GM19025 (cell line): ENCODE data around the gene GFOD1.
"Not testable (repeated sequence)": the region's sequence is repeated elsewhere in the genome, so short reads cannot be mapped to it uniquely, and the experiment has no call there.

Experiments used
- ATAC-seq: cut with Tn5 transposase; IDR thresholded peaks from one replicate; pipeline ENCODE4 v1.9.1; 2021; ENCODE audit warnings: mild to moderate bottlenecking, low read depth, moderate library complexity; ENCODE audit not compliant: unreplicated experiment

The GFOD1 gene

DNA sequence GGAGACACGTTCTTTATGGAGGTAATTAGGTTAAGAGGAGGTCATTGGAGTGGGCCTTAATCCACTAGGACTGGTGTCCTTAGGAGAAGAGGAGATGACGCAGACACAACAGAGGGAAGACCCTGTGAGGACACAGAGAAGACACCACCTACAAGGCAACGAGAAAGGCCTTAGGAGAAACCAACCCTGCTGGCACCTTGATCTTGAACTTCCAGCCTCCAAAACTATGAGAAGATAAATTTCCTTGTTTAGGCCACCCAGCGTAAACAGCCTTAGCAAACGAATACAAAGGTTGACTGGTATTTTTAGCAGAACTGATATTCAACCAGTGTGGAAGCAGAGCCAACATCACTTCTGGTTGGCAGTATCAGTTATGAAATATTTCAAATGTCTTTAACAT, 75.2 kb downstream of the GFOD1 start:
- ATAC-seq, result no peak

DNA sequence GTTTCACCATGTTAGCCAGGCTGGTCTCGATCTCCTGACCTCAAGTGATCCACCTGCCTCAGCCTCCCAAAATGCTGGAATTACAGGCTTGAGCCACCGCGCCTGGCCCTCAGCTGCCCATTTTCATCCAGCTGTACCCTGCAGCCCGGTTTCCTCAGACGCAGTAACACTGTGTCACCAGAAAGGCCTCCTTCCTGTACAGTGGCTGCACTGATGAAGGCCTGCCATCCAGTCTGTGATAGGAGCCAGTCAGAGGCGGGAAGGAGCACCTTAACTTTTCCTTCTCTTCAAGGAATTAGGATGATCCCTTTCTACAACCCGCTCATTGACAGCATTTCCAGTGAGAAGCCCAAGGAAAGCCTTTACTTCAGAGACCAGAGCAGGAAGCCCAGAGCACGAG, 75.9 kb downstream of the GFOD1 start:
- ATAC-seq, result no peak

DNA sequence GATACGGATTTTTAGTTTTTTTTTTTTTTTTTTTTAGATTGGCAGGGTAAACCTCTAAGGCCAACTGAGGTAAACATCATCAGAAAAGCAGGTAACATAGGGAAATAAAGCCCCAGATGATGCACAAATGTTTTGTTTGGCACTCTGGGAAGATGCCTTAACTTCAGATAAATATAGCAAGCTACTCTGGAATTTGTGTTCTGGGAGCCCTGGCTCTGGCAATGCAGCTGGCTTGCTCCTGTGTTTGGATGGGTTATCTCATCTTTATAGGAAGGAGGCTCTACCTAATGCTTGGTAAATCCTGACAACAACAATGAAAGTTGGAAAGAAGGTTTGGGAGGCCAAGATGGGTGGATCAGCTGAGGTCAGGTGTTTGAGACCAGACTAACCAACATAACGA, 77.4 kb downstream of the GFOD1 start:
- no peak for ATAC-seq

DNA sequence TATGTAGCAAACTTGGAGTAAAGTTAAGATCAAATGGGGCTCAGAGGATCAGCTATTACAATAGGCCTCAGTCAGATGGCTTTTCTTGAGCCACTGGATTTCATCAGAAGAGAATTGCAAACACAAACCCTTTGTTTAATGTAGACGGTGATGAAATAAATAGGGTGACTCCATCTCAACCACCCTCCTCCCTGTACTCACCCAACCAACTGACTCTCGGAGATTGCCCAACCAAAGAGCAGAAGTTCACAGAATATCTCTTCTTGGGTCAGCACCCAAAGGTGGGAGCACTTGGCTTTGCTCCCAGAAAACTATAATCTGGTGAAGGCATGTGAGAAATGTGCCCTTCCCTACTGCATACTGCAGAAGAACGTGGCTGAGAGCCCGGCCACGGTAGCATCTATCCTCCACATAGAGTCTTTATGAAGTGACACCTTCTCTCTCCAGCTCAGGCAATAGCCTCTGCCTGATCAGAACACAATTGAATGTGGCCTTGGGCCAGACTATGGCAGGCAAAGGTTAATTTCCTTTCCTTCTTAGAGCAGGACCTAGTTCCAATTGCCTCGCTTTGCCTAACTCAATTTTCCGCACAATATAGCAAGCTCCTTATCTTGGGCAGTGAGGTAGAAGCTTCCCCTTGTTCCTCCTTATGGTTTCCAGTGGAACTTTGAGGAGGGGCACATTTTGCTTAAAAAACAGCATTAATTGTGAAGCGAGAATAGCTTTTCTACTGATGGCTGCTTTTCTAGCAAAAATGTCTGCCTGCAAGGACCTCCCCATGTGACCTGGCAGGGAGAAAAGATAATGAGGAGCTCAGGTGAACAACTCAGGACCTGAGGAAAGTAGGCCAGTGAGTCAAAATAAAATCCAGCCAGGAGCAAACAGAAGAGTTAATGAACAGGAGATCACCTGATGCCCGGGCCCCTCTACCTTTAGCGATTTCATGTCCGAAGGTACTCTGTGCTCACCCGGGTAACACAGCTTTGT, 79.4 kb downstream of the GFOD1 start:
- no peak for ATAC-seq

- ATAC-seq, result no peak
Measured at GRCh38 chr6:13407368-13407708, 80.1 kb downstream of the GFOD1 start.

DNA sequence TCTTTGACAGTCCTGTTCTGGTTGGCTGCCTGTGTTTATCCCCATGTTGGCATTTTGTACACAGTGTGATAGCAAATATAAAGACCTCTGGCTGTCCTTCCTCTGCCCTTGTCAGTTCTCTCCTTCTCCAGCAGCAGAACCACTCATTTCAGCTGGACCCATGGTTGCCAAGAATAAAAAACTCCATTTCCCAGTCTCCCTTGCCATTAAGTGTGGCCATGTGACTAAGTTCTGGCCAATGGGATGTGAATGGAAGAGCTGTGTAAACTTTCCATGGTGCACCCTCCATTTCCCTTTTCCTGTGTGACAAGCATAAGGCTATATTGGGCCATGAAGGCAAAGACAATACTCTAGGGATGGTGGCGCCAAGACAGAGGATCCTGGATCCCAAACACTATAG, 80.6 kb downstream of the GFOD1 start:
- no peak for ATAC-seq

DNA sequence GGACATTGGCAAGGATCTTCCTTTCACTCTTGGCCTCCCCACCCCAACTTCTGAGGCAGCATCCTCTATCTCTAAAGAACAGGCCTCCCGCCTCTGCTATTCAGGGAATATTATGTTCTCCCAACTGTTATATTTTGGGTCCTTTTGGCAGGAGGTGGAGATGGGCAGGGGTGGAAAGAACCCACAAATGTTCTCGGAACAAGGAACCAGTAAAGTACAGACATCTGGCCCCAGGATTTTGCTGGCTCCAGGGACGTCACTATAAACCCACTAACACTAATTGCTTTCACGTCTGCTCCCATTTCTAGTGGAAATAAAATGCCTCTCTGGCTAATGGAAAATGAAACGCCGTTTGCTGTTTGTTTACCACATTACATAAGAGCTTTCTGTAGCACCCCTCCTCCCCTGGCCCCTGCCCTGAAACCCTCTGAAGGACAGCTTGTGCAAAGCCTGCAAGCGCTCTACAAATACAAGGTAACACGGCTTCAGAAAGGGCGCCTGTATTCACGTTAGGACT, 81.4 kb downstream of the GFOD1 start:
- ATAC-seq, result no peak

GRCh38 chr6:13404892-13405254, 82.5 kb downstream of the GFOD1 start:
- ATAC-seq, result no peak

- ATAC-seq, result no peak
Measured at GRCh38 chr6:13404228-13404891, 83.0 kb downstream of the GFOD1 start.

DNA sequence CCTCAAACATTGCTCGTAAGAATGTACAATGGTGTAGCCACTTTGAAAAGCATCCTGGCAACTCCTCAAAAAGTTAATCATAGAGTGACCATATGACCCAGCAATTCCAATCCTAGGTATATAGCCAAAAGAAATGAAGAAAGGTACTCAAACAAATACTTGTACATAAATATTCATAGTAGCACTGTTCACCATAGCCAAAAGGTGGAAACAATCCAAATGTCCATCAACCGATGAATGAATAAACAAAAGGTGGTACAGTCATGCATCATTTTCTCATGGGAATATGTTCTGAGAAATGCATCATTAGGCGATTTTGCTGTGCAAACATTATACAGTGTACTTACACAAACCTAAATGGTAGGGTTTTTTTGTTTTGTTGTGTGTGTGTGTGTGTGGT, 84.7 kb downstream of the GFOD1 start:
- no peak for ATAC-seq

DNA sequence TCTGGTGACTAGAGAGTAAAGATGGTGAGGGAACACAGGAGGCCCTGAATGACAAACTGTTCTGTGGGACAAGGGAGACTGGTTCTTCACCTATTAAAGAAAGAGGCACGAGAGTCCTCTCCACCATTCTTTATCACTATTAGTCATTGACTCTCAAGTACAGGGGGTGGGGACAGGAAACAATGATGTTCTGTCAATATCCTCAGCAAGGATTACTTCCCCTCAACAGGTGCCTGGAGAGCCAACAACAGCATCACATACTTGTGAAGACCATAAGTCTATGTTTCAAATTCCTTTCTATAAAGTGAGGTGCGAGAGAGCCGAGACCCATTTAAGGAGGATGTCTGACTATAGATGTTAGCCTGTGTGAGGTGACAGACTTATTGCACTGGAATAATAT, 86.6 kb downstream of the GFOD1 start:
- no peak for ATAC-seq

DNA sequence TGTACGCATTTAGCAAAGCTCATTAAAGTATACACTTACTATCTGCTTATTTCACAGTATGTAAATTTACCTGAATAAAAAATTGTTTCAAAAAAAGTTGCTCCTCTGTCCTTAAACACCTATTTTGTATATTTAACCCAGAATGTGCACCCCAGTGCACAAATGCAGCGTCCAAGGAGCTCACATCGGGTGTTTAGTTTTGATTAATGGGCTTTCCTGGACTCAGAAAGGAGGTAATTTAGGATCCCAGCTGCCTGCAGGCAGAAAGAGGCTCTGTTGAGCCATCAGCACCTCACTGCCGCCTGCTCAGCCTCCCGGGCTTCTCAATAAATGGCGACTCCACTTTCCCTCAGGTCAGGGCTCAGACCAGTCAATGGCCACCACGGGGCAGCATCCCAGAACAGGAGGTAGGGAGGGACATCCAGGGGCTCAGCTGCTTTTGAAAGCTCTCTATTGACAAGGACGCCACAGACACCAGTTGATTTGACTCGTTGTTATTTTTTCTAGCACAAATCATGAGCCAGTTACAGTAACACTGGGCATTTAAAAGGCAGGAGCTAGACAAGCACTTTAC, 88.9 kb downstream of the GFOD1 start:
- ATAC-seq, result no peak

DNA sequence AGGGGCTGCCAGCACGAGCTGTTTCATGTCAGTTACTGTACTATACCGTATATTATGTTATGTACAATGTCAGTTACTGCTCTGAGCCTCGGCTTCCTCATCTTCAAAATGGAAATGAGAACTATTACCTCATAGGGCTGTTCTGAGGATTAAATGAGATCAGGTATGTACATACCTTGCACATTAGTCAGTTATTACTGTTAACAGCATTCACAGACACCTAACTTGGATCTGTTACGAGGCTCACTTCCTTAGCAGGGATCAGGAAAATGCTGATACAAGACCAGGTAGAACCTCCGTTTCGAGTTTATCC, 89.4 kb downstream of the GFOD1 start:
- ATAC-seq, result no peak

DNA sequence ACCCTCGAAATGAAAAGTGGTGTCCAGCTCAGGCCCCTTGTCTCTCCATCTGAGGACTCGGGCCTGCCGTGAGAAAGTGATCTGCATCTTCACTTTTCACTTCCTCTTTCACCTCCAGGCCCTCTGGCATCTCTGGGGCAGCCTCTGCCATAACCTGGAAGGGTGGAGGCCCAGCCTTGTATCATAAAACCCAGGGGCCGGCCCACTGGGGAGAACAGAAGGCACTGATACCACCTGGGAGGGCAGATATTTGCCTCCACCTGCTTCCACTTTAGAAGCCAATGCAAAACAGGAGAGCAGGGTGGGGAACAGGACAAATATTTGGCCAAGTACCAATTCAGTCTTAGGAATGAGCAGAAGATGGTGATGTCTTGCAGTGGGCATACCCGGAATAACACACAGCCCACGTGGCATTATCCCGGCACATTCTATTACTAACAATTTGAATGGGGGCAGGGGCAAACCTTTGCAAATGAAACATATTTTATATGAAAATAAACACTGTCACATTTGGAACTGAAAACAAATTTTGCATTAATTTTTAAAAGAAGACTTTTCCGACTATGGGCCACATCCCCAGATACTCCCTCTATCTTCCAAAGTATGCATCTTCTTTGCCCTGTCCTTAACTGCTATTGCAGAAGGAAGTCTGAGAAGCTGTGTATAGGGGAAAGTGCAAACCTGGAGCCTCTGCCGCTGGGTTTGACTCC, 89.9 kb downstream of the GFOD1 start:
- peak; percentile 79 for ATAC-seq

DNA sequence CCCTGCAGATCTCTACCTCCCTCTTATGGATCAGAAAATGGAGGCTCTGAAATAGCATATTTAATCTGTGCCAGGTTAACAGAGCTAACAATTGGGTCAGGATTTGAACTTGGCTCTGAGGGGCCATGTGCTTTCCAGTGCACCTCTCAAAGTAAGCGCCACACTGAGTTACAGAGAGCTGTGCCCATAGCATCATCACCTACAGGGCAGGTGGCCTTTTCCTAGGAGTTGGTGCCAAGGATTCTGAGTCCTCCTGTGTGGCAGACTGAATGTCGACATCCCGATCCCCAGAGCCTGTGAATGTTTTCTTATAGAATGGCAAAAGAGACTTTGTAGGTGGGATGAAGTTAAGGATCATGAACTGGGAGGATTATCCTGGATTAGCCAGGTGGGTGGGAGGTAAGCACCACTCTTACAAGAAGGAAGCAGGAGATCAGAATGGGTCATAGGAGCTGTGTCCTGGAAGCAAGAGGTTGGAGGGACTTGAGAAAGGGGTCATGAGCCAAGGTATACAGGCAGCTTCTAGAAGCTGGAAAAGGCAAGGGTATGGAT, 91.1 kb downstream of the GFOD1 start:
- ATAC-seq, result no peak

DNA sequence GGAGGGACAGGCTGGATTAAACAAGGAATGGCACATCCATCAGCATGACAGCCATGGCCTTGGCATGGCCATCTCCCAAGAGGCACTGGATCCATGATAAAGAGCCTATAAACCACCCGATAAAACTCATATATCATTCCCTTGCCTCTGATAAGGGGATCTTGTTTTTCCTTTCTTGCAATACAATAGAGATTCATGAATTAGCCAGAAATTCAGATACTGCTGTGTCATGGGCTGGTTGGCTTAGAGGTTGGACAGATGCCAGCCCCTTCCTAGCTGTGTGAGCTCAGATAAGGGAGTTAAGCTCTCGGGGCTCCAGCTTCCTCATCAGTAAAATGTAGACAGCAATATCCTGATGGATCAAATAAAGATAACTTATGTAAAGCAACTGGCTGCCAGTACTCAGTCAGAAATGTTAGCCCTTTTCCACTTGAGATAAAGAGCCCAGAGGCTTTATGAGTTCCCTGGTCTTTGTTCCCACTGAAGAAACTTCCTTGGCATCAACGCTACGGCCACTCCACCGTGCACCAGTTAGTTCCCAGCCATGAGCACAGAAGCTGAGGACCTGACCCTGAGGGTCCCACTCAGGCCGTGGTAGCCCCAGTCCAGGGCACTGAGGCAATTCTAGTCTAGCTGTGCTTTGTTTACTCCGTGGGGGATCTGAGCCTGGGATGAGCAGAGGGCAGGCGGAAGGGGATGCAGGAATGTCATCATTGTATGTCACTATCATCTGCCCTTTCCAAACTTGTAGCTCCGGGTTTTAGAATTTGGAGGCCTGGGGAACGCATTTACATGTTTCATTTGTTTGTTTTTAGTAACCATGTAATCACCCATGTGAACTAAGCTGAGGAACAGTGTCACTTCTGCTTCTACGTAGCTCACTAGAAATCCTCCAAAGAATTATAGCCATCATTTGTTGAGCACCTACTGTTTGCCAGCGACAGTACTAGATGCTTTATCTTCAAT, 91.8 kb downstream of the GFOD1 start:
- no peak for ATAC-seq

GRCh38 chr6:13392462-13392861, 94.9 kb downstream of the GFOD1 start:
- no peak for ATAC-seq

- ATAC-seq, result no peak
Measured at GRCh38 chr6:13391537-13391936, 95.9 kb downstream of the GFOD1 start.

DNA sequence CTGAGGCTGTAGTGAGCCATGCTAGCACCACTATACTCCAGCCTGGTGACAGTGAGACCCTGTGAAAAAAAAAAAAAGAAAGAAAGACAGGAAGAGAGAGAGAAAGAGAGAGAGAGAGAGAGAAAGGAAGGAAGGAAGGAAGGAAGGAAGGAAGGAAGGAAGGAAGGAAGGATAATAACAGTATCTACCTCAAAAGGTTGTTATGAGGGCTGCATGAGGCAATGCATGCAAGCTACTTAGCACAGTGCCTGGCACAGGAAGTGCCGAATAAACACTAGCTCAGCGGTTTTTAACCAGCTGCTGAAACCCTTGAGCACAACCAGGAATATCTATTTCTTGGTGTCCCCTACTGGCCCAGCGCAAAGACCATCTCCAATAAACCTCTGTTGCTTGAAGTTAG, 96.7 kb downstream of the GFOD1 start:
- ATAC-seq, result no peak

DNA sequence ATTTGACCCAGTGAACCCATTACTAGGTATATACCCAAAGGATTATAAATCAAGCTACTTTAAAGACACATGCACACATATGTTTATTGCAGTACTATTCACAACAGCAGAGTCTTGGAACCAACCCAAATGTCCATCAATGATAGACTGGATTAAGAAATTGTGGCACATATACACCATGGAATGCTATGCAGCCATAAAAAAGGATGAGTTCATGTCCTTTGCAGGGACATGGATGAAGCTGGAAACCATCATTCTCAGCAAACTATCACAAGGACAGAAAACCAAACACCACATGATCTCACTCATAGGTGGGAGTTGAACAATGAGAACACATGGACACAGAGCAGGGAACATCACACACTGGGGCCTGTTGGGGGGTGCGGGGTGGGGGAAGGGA, 98.2 kb downstream of the GFOD1 start:
- not testable (repeated sequence) for ATAC-seq
